ENCODE data around the gene SHBG.
A peak's percentile ranks its signal among the peaks of the same experiment; 100 is the strongest.

The SHBG gene

GRCh38 chr17:7646457-7646856, 16.5 kb downstream of the SHBG start:
- no peak for DNase-seq (ENCODE audit: low read depth in 2 of 2, low spot score in 1 of 2)

GRCh38 chr17:7647018-7647417, 17.1 kb downstream of the SHBG start:
- no peak for DNase-seq (ENCODE audit: low read depth in 2 of 2, low spot score in 1 of 2)

- peak; percentile 58 to 62 for DNase-seq (ENCODE audit: low read depth in 2 of 2, low spot score in 1 of 2)
These were observed 20.7 kb downstream of the SHBG start, which contains the start of gene ATP1B2 for GRCh38 chr17:7650509-7651096. ATP1B2 (plus strand) TSS chr17:7650926; CDS start chr17:7651519, 593 bp downstream.

- no peak for DNase-seq (ENCODE audit: low read depth in 2 of 2, low spot score in 1 of 2)
These were observed 21.2 kb downstream of the SHBG start for GRCh38 chr17:7651097-7651664.

- no peak for DNase-seq (ENCODE audit: low read depth in 2 of 2, low spot score in 1 of 2)
These were observed 21.9 kb downstream of the SHBG start for GRCh38 chr17:7651665-7652387.

- no peak for DNase-seq (ENCODE audit: low read depth in 2 of 2, low spot score in 1 of 2)
These were observed 22.7 kb downstream of the SHBG start for GRCh38 chr17:7652388-7653356.

GRCh38 chr17:7654832-7655540, 25.1 kb downstream of the SHBG start:
- no peak for DNase-seq (ENCODE audit: low read depth in 2 of 2, low spot score in 1 of 2)

- no peak for DNase-seq (ENCODE audit: low read depth in 2 of 2, low spot score in 1 of 2)
These were observed 25.6 kb downstream of the SHBG start for GRCh38 chr17:7655541-7655840.

- no peak for DNase-seq (ENCODE audit: low read depth in 2 of 2, low spot score in 1 of 2)
These were observed 27.1 kb downstream of the SHBG start for GRCh38 chr17:7656958-7657609.

GRCh38 chr17:7667656-7668406, 37.9 kb downstream of the SHBG start:
- no peak for DNase-seq (ENCODE audit: low read depth in 2 of 2, low spot score in 1 of 2)

- DNase-seq (ENCODE audit: low read depth in 2 of 2, low spot score in 1 of 2): no peak
These were observed 38.5 kb downstream of the SHBG start for GRCh38 chr17:7668482-7668881.

- DNase-seq (ENCODE audit: low read depth in 2 of 2, low spot score in 1 of 2): no peak
These were observed 43.3 kb downstream of the SHBG start for GRCh38 chr17:7673239-7673638.

- DNase-seq (ENCODE audit: low read depth in 2 of 2, low spot score in 1 of 2): no peak
These were observed 45.0 kb downstream of the SHBG start for GRCh38 chr17:7674934-7675333.

GRCh38 chr17:7676533-7676932, 46.6 kb downstream of the SHBG start:
- no peak for DNase-seq (ENCODE audit: low read depth in 2 of 2, low spot score in 1 of 2)

GRCh38 chr17:7677388-7678067, 47.6 kb downstream of the SHBG start:
- DNase-seq (ENCODE audit: low read depth in 2 of 2, low spot score in 1 of 2): no peak

All from stimulated activated CD8-positive, alpha-beta memory T cell treated with anti-CD3 and anti-CD28 coated beads, Interleukin-4, amount 100 ng/mL, for 1 hour (primary cell).